Esophagus squamous epithelium (tissue), 5 donors: Measurements from ENCODE around the gene PPP2R5C. TPM values are rescaled to one million over a fixed set of nuclear protein-coding genes. Genes with fewer than 3 reads are reported as not detected.

Experiments used
- DNase-seq: peaks from one replicate; lab custom pipeline; 2025; lab: John Stamatoyannopoulos, UW
- H3K27ac ChIP-seq, 4 donors: fragments of 200-600 bp; sonication (generic); one replicate each; pipeline ENCODE4 v1.5.1; 2016 to 2019; ENCODE audit warnings: mild to moderate bottlenecking in 1 of 4
- H3K27me3 ChIP-seq, 4 donors: fragments of 200-600 bp; sonication (generic); 1 replicate in 3 of 4; 2 replicates in 1 of 4; pipeline versions ENCODE4 v1.5.1 to v1.6.0; 2017 to 2021; ENCODE audit warnings: antibody characterized with exemption in 1 of 4
- H3K36me3 ChIP-seq, 3 donors: fragments of 200-600 bp; sonication (generic); one replicate each; pipeline ENCODE4 v1.5.1; 2016 to 2019
- H3K4me1 ChIP-seq, 3 donors: fragments of 200-600 bp; sonication (generic); one replicate each; pipeline ENCODE4 v1.5.1; 2017 to 2019
- H3K4me3 ChIP-seq, 4 donors: fragments of 200-600 bp; sonication (generic); 1 replicate in 3 of 4; 2 replicates in 1 of 4; pipeline ENCODE4 v1.5.1; 2016 to 2019; ENCODE audit warnings: mild to moderate bottlenecking in 2 of 4, moderate library complexity in 1 of 4
- H3K9me3 ChIP-seq, 3 donors: fragments of 200-600 bp; sonication (generic); one replicate each; pipeline ENCODE4 v1.5.1; 2016 to 2019
- CTCF ChIP-seq, 6 experiments: fragments of 450-650 bp in 4 of 6; fragments of 200-600 bp in 2 of 6; sonication (generic) in 2 of 6; IDR thresholded peaks; one replicate each; pipeline ENCODE4 v1.5.1; 2016 to 2019; ENCODE audit warnings: antibody characterized with exemption in 6 of 6, mild to moderate bottlenecking in 4 of 6, moderate library complexity in 4 of 6
- POLR2A ChIP-seq, 4 donors: fragments of 450-650 bp; IDR thresholded peaks; one replicate each; pipeline ENCODE4 v1.6.1; 2017; ENCODE audit warnings: antibody characterized with exemption in 4 of 4, mild to moderate bottlenecking in 4 of 4, moderate library complexity in 3 of 4
- WGBS, 2 donors: methylation state at CpG; one replicate each; pipeline ENCODE4 v1.1.5; 2018; 5-methylcytosine and 5-hydroxymethylcytosine counted together
- intact Hi-C: fragments of 100-400 bp; cut with DNase I; formaldehyde crosslinking; loops from one replicate; pipeline ENCODE4 v1.15.0; 2022
- total RNA-seq, 4 donors: library from RNA; depleted of rRNA; stranded (reverse); fragments of >200 nt; gene quantifications; one replicate each; pipeline ENCODE4 v1.1.0, GENCODE V29; 2016
- donor health status: DM: yes; HTN: yes; CAD: no.

PPP2R5C gene
- total RNA-seq, 4 donors from 2014 or later = 66.3 to 92.3 (median 83.4) TPM

- Histone ChIP-seq H3K9me3 (no peaks in the 10 kb centered on the region), H3K27ac (no peak overlapping the region), H3K27me3 (no peaks in the 10 kb centered on the region), H3K4me3 (no peak overlapping the region), H3K4me1 (peaks cover 0 to 9% (median 0%) of the 10 kb centered on the region in 3 donors), H3K36me3 (peaks cover 0 to 17% (median 0%) of the 10 kb centered on the region in 3 donors)
- intact Hi-C loops = no loop called here
- no peak for TF ChIP-seq POLR2A (IDR thresholded peaks at IDR 0.05)
- no peak for TF ChIP-seq CTCF (IDR thresholded peaks at IDR 0.05)
- no peak for DNase-seq
- WGBS, 2 donors = 43 to 60% methylated on average over 5 to 7 of the region's 7 CpGs
These were observed 171.2 kb downstream of the PPP2R5C start for GRCh38 chr14:101932673-101933072.

GRCh38 chr14:101933209-101933608 is 171.7 kb downstream of the PPP2R5C start:
- Histone ChIP-seq H3K4me1 (peaks cover 0 to 4% (median 0%) of the 10 kb centered on the region in 3 donors), H3K9me3 (no peaks in the 10 kb centered on the region), H3K36me3 (peaks cover 0 to 13% (median 0%) of the 10 kb centered on the region in 3 donors), H3K27ac (no peak overlapping the region), H3K27me3 (peaks cover 0 to 5% (median 0%) of the 10 kb centered on the region in 4 donors), H3K4me3 (no peak overlapping the region)
- 87 to 100% methylated on average over 1 to 14 of the region's 16 CpGs for WGBS, 2 donors
- no peak for DNase-seq
- intact Hi-C loops = no loop called here
- TF ChIP-seq POLR2A (IDR thresholded peaks at IDR 0.05) (no peak), CTCF (IDR thresholded peaks at IDR 0.05) (no peak)

- 78 to 87% methylated on average over 3 to 8 of the region's 14 CpGs for WGBS, 2 donors
- DNase-seq = no peak
- H3K27ac ChIP-seq = no peak overlapping the region
- no peaks in the 10 kb centered on the region for H3K36me3 ChIP-seq
- H3K4me1 ChIP-seq = no peaks in the 10 kb centered on the region
- intact Hi-C loops = no loop called here
- no peaks in the 10 kb centered on the region for H3K9me3 ChIP-seq
- H3K27me3 ChIP-seq = peaks cover 0 to 14% (median 0%) of the 10 kb centered on the region in 4 donors
- TF ChIP-seq POLR2A (IDR thresholded peaks at IDR 0.05) (no peak), CTCF (IDR thresholded peaks at IDR 0.05) (no peak)
- H3K4me3 ChIP-seq = no peak overlapping the region
These were observed 173.2 kb downstream of the PPP2R5C start for GRCh38 chr14:101934601-101935150.

GRCh38 chr14:101937926-101938767 is 176.6 kb downstream of the PPP2R5C start:
- intact Hi-C loops = no loop called here
- H3K27ac ChIP-seq = no peak overlapping the region
- DNase-seq = no peak
- 55 to 58% methylated on average over 13 of the region's 13 CpGs for WGBS, 2 donors
- no peaks in the 10 kb centered on the region for H3K36me3 ChIP-seq
- H3K9me3 ChIP-seq = no peaks in the 10 kb centered on the region
- H3K4me3 ChIP-seq = no peak overlapping the region
- no peaks in the 10 kb centered on the region for H3K4me1 ChIP-seq
- TF ChIP-seq POLR2A (IDR thresholded peaks at IDR 0.05) (no peak), CTCF (IDR thresholded peaks at IDR 0.05) (no peak)
- H3K27me3 ChIP-seq = peaks cover 0 to 20% (median 0%) of the 10 kb centered on the region in 4 donors

- DNase-seq = no peak
- peaks cover 0 to 20% (median 0%) of the 10 kb centered on the region in 4 donors for H3K27me3 ChIP-seq
- no peak overlapping the region for H3K27ac ChIP-seq
- H3K4me3 ChIP-seq = no peak overlapping the region
- no peaks in the 10 kb centered on the region for H3K9me3 ChIP-seq
- TF ChIP-seq POLR2A (IDR thresholded peaks at IDR 0.05) (no peak), CTCF (IDR thresholded peaks at IDR 0.05) (no peak)
- WGBS, 2 donors = 63 to 71% methylated on average over 5 of the region's 5 CpGs
- no peaks in the 10 kb centered on the region for H3K4me1 ChIP-seq
- no peaks in the 10 kb centered on the region for H3K36me3 ChIP-seq
- intact Hi-C loops = no loop called here
These were observed 178.2 kb downstream of the PPP2R5C start for GRCh38 chr14:101939646-101940170.
